Measurements from ENCODE around the gene EPS8.

DNA sequence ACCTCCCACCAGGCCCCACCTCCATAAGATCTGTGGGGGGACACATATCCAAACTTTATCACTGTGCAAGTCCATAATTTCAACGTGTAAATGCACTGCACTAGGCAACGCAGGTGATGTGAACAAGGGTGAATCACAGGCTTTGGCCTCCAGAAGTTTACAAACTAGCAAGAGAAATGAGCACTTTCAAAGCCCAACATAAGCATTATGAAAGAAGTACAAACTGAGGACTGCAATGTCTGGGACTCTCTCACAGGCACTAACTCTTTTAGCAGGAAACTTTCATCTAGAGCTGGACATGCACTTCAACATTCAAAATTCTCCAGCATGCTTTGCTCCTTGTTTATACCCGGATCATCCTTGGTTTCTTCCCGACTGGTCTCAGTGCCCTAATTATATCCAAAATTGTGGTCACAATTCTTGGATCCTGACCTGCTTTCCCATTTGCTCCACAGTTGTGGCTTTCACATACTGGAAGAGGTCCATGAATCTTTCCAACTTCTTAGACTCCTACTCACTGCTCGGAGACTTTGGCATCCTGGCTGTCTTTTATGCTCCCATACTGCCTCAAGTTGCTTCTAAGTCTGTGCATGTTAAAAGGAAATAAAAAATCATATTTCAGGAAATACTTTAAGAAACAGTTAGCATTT, 48.1 kb upstream of the EPS8 start:
- TF ChIP-seq TP53 (CRISPR knock-in tag; IDR thresholded peaks at IDR 0.05) (no peak), CTCF (IDR thresholded peaks at IDR 0.05) (no peak), JUN (CRISPR knock-in tag; IDR thresholded peaks at IDR 0.05) (no peak), ATF1 (CRISPR knock-in tag; IDR thresholded peaks at IDR 0.05) (no peak)
- TF ChIP-seq, protein P1, sequence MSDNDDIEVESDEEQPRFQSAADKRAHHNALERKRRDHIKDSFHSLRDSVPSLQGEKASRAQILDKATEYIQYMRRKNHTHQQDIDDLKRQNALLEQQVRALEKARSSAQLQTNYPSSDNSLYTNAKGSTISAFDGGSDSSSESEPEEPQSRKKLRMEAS (CRISPR knock-in tag; IDR thresholded peaks at IDR 0.05): no peak
